ENCODE results near the gene CMA1. TPM values are rescaled to one million over a fixed set of nuclear protein-coding genes. Genes with fewer than 3 reads are reported as not detected.
A peak's percentile ranks its signal among the peaks of the same experiment; 100 is the strongest.

CMA1 gene
- total RNA-seq, 2 donors from 2014 or later, result not detected

DNA sequence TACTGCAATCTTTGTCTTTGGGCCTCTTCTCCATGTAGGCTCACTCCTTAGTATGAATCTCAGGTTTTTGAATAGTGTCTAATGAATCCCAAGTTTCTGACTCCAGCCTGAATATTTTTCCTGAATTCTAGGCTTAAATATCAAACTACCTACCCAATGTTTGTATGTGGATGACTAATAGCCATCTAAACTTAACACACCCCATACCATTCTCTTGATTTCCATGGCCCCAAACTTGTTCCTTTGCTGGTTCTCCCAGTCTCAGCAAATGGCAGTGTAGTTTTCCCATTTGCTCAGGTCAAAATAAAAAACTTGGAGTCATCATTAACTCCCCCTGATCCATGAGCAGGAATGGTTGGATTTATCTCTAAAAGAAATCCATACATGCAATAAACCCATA is 46.7 kb downstream of the CMA1 start:
- Mint-ChIP-seq H3K4me1 (ENCODE audit: low read depth in 2 of 2) (peaks cover 9 to 13% of the 10 kb centered on the region in 2 donors), H3K4me3 (no peak overlapping the region), H3K27me3 (no peaks in the 10 kb centered on the region), H3K36me3 (no peaks in the 10 kb centered on the region), H3K9me3 (no peaks in the 10 kb centered on the region), H3K27ac (no peak overlapping the region)
- ATAC-seq, result no peak
- no peak for DNase-seq (ENCODE audit: low spot score)

DNA sequence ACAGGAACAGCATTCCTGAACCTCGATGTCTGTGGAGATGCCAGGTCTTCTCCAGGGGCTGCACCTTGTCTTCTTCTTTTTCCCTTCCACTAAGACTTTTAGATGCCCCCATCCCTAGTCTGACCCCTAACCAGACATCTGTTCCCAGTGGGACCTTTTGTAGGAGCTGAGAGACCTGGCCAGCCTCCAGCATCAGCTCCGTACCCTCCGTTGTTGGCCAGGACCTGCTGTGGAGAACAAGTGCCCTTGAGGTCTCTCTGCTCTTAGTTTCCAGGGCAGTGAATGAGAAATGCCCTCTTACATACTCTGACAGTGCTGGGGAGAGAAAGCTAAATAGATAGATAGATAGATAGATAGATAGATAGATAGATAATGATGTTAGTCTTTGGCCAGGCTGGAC is 48.7 kb downstream of the CMA1 start:
- Mint-ChIP-seq H3K4me3 (no peak overlapping the region), H3K9me3 (no peaks in the 10 kb centered on the region), H3K36me3 (no peaks in the 10 kb centered on the region), H3K27ac (peak overlapping the region in 1 of 2 donors; percentile 38), H3K27me3 (no peaks in the 10 kb centered on the region), H3K4me1 (ENCODE audit: low read depth in 2 of 2) (peaks cover 6 to 9% of the 10 kb centered on the region in 2 donors)
- no peak for ATAC-seq
- DNase-seq (ENCODE audit: low spot score), result no peak

DNA sequence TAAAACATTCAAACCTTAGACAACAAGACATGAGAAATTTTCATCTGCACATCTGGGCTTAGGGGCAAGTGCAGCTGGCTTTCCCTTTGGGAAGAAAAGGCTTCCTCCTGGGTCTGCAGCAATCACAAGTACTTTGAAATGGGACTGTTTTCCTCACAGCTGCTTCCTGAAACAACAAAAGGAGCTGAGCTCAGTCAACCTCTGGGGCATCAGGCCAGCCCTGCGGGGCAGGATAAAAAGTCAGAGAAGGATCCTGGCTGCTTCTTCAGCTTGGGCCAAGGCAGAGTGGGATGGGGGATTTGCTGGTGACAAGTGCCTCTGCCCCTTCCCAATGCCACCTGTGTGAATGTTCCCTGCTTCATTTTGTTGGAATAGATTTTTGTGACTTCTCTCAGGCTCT is 49.3 kb downstream of the CMA1 start:
- Mint-ChIP-seq H3K4me3 (no peak overlapping the region), H3K27ac (no peak overlapping the region), H3K9me3 (no peaks in the 10 kb centered on the region), H3K4me1 (ENCODE audit: low read depth in 2 of 2) (peaks cover 5 to 6% of the 10 kb centered on the region in 2 donors), H3K36me3 (peaks cover 5% of the 10 kb centered on the region), H3K27me3 (no peaks in the 10 kb centered on the region)
- no peak for DNase-seq (ENCODE audit: low spot score)
- no peak for ATAC-seq

DNA sequence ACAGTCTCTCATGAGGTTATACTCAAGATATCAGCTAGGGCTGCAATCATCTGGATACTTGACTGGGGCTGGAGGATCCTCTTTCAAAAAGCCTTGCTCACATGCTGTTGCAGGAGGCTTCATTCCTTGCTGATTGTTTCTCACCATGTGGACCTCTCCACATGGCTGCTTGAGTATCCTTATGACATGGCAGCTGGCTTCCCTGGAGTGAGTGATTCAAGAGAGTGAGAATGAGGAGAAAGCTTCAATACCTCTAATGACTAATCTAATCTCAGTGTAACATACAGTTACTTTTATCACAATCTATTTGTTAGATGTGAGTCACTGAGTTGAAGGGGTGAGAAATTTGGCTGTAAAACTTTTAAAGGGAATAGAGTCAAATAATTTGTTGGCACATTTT is 51.1 kb downstream of the CMA1 start:
- Mint-ChIP-seq H3K27me3 (no peaks in the 10 kb centered on the region), H3K4me1 (ENCODE audit: low read depth in 2 of 2) (peaks cover 3 to 4% of the 10 kb centered on the region in 2 donors), H3K36me3 (peaks cover 13% of the 10 kb centered on the region), H3K9me3 (no peaks in the 10 kb centered on the region), H3K4me3 (no peak overlapping the region), H3K27ac (no peak overlapping the region)
- ATAC-seq, result peak in 1 of 2 donors; percentile 44
- DNase-seq (ENCODE audit: low spot score), result no peak

Other genes with a start within 250 kb of the CMA1 start
- gene TGM1, start 245.1 kb downstream of the CMA1 start, total RNA-seq, result 1 to 10 TPM; 2.5 to 8.7 TPM
- gene RABGGTA, start 236.7 kb downstream of the CMA1 start, total RNA-seq, result 10 to 100 TPM; 37.6 to 47.5 TPM
- gene DHRS1, start 208.5 kb downstream of the CMA1 start, total RNA-seq, result 10 to 100 TPM; 15.6 to 17.4 TPM
- gene NOP9, start 208.4 kb downstream of the CMA1 start, total RNA-seq, result 10 to 100 TPM; 38.5 to 59.0 TPM
- gene CIDEB, start 200.3 kb downstream of the CMA1 start, total RNA-seq, result 10 to 100 TPM in 1 of 2 donors, 1 to 10 TPM in 1; 6.8 to 20.2 TPM
- gene LTB4R2, start 198.1 kb downstream of the CMA1 start, total RNA-seq, result 10 to 100 TPM; 13.7 to 27.1 TPM
- 10 to 100 TPM; 13.2 to 37.3 TPM for gene LTB4R, start 196.8 kb downstream of the CMA1 start, total RNA-seq
- 1 to 10 TPM; 1.0 to 1.9 TPM for gene ADCY4, start 173.2 kb downstream of the CMA1 start, total RNA-seq
- 10 to 100 TPM; 12.5 to 15.5 TPM for gene RIPK3, start 168.3 kb downstream of the CMA1 start, total RNA-seq
- not detected for gene NFATC4, start 140.1 kb downstream of the CMA1 start, total RNA-seq
- gene NYNRIN, start 109.3 kb downstream of the CMA1 start, total RNA-seq, result under 1 TPM in 1 of 2 donors, not detected in 1; 0.11 TPM
- 10 to 100 TPM in 1 of 2 donors, 1 to 10 TPM in 1; 5.3 to 10.9 TPM for gene CBLN3, start 78.6 kb downstream of the CMA1 start, total RNA-seq
- gene KHNYN, start 78.3 kb downstream of the CMA1 start, total RNA-seq, result 10 to 100 TPM; 61.7 to 65.3 TPM
- gene SDR39U1, start 65.5 kb downstream of the CMA1 start, total RNA-seq, result 10 to 100 TPM; 33.2 to 50.7 TPM
- gene CTSG, start 68.0 kb upstream of the CMA1 start, total RNA-seq, result not detected
- gene GZMH, start 101.4 kb upstream of the CMA1 start, total RNA-seq, result 10 to 100 TPM; 20.8 to 37.3 TPM
- gene GZMB, start 125.9 kb upstream of the CMA1 start, total RNA-seq, result 1,000 to 10,000 TPM; 1,173 to 2,090 TPM

Measured in natural killer cell treated with Interleukin-12 subunit alpha and Interleukin-12 subunit beta and Interleukin-15 and Interleukin-18, amount 100 ng/mL, for 72 hours (primary cell).